NCI-H2107 treated with DMSO at 0.1 percent for 48 hours (cell line): ENCODE results near the gene NAPSA.

Source experiments
- DNase-seq: peaks from one replicate; lab custom pipeline; 2025; ENCODE audit not compliant: unreplicated experiment; lab: John Stamatoyannopoulos, UW

NAPSA gene

GRCh38 chr19:50318438-50318837 lies 47.0 kb downstream of the NAPSA start:
- DNase-seq: no peak

DNA sequence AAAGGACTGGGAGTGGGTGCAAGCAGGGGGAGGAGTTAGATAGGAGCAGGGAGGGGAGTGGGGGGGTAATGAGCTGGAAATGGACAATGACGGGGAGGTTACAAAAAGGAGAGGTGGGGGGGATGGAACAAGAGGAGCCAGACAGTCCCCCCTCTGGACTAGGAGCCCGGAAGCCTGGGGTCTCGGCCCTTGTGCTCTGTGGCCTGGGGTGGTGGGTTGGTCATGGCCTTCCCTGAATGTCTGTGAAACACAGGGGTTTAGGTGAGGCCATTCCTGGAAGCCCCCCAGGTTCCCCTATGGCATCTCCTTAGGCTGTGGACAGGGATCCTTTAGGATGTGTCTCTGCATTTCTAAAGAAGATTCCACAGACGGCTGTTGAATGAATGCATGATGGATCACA lies 48.3 kb downstream of the NAPSA start:
- DNase-seq: no peak

DNA sequence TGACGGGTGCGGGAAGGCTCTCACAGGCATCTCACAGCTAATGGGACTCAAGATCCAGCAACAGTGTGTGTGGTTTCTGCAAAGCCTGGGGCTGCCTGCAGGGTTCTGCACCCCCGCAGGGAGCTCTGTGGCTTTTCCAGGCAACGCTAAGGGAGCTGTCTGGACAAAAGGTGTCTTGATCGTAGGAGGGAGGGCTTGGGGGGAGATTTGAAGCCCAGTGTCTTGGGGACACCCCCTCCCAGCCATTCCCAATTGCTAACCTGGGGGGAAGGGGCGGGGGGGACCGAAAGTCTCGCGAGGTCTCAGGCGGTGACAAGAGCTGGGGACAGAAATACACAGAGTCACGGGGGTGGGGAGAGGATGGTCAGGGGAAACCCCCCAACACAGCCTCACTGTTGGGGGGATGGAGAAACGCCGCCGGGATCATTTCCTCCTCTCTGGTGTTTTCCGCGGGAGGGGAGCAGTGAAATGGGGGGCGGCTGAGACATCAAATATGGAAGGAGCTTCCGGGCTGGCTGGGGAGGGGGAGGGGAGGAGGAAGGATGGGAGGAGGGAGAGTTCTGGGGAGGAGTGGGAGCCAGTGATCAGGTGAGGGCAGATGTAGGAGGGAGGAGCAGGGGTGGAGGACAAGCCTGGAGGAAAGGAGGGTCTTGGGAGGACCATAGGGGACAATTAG lies 49.5 kb downstream of the NAPSA start:
- DNase-seq: peak; percentile 64

DNA sequence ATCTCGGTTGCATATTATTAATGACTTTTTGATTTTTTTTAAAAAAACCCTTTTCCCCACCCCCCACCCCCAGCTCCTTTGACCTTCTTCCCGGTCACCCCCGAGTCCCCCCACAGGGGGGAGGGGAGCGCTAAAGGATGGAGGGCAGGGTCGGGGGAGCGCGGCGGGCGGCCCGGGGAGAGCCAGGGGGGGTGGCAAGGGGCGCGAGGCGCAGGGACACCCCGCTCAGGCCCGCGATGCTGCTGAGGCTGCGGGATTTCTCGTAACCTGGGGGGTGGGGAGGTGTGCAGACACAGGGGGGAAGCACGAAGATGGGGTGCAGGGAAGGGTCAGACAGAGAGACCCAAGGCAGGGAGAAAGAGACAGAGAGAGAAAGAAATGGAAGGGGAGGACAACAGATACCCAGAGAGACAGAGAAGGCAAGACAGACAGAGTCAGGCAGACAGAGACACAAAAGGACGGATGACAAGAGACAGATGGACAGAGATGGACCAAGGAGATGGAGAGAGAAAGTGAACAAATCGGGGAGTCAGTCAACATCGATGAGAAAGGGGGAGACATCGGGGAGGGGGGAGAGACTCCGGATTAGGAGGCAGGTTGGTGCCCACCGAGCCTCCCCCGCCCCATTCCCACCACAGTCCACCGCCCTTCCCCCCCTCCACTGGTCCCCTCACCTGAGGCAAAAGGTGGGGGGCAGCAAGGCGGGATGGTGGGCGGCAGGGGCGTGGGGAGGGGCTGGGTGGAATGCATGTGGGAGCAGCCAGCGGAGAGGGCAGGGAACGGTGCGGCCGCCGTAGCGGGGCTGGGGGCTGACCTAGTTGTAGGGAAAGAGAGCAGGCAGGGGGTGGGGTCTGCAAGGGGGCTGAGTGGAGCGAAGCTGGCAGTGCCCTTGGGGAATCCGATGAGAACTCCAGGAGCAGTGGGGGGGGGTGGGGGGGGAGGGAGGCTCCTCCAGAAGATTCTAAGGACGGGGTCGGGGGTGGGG lies 50.4 kb downstream of the NAPSA start:
- no peak for DNase-seq

DNA sequence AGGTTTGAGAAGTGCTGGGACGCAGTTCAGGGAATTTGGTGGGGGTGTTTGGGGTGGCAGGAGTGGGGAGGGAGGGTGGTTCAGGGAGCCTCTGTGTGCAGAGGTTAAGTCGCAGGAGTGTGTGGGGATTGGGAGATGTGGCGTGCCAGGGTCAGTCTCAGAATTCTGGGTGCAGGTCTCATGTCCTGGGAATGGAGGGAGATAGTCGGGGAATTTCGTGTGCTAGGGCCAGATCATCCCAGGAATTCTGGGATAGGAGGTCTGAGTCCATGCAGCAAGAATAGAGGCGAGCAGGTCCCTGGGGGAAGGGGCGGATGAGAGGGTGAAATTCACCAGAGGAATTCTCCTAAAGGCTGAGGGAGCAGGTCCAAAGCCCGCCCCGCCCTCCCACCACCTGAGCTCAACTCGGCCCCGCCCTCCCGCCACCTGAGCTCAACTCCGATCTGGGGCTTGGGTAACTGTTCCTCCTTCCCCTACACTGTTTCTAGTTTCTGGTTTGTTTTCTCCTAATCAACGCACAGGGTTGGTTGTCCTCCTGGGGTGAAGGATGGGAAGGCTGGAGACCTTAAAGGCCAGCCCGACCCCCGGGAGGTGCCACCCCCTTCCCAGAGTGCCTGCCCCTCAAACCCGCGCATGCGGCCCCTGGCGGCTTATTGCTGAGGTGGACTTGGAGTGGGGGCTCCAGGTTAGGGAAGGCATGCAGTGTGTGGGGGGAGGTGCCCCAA lies 51.5 kb downstream of the NAPSA start:
- DNase-seq: peak; percentile 16

DNA sequence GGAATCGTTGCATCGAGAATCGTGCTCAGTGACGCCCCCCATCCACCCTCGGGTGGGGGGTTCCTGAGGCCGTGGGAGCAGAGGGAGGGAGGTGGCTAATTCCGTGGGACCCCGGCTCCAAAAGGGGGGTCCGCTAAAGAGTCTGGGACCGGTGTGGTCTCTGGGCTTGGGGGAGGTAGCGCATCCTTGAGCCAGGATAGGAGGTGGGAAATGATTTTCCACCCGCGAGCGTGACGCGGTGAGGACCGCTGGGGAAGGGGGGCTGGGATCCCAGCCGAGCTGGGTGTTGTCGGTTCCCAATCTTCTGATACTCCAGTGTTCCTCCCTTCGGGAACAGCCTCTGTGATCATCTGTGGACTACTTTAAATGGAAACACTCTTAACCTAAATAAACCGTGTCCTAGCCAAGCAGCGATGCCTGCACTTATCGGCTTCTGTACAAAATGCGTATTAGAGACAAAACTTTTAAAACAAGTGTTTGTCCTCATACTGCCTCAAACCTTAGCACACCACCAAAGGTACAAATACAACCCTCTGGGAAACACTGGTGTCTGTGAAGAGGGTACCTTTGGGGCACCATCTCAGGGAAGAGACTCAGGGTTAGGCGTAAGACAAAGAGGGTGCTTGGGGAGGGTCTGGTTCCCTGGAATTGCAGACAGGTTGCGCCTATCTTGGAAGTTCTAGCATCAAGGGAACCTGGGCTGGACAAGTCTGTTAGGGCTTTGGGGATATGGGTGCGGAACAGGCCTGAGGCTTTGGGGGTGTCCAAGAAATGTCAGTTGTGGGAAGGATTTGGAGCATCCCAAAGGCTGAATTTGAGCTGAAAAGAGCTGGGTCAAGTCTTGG lies 52.2 kb downstream of the NAPSA start:
- DNase-seq: no peak

DNA sequence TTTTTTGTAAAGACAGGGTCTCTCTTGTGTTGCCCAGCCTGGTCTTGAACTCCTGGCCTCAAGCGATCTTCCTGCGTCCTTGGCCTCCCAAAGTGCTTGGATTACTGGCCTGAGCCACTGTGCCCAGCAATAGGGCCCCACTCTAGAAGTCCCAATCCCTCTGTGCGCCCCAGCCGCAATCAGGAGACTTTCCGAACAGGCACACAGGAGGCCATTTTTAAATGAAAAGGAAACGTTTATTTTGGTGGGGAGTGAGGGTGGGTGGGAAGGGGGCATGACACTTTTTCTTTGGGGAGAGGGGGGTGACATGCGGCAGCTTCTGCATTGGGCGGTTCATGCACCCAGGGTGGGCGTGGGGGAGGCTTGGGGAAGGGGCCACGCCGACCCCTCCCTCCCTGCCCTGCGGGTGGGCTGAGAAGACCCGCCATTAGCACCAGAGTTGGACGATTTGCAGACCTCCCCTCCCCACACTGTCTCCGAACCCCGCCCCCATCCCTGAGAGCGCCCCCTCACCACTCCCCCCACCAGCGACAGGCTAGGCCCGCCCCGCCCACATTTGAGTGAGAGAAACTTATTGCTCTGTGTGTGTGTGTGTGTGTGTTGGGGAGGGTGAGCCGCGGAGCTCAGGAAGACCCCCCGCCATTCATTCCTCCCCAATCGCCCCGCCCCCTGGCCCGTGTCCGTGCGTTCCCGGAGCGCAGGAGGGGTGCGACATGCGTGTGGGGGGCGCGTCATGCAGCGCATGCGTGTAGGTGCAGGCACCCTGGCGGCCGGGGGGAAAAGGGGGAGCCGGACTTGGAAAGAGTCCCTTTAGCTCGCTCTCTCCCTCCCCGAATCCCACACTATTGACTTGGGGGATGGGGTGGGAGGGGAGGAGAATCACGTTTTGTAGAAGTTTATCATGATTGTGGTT lies 53.5 kb downstream of the NAPSA start:
- DNase-seq: no peak

- DNase-seq: no peak
Measured at GRCh38 chr19:50310759-50311465, 54.5 kb downstream of the NAPSA start.

GRCh38 chr19:50309396-50310125 lies 55.9 kb downstream of the NAPSA start:
- no peak for DNase-seq

DNA sequence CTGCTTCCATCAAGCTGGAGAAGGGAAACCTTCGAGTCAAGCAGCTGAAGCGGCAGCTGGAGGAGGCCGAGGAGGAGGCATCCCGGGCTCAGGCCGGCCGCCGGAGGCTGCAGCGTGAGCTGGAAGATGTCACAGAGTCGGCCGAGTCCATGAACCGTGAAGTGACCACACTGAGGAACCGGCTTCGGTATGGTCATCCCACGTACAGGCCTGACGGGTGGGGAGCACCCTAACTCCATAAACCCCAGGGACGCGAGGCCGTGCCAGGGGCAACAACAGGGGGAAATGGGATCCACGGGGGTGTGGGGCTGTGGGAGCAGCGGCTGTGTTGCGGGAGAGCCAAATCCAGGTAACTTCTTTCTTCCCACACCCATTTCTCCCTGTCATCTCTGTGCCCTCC lies 56.4 kb downstream of the NAPSA start:
- DNase-seq: no peak
